ENCODE data around the gene KHDRBS1.
"Not testable (repeated sequence)": the region's sequence is repeated elsewhere in the genome, so short reads cannot be mapped to it uniquely, and the experiment has no call there.

KHDRBS1 gene

GRCh38 chr1:31991182-31991581, 22.5 kb upstream of the KHDRBS1 start:
- Mint-ChIP-seq H3K27ac (no peak overlapping the region), H3K27me3 (peaks cover 25% of the 10 kb centered on the region), H3K4me1 (peaks cover 38% of the 10 kb centered on the region), H3K9me3 (no peaks in the 10 kb centered on the region), H3K4me3 (no peak overlapping the region), H3K36me3 (no peaks in the 10 kb centered on the region)
- CTCF ChIA-PET: interaction anchor here (0.8 to 1.5 kb wide), 2 partner anchors 12 to 14 kb away, joined by 3 to 4 read pairs; no protein-coding TSS in a partner anchor
- no peak for DNase-seq

GRCh38 chr1:31995263-31995662, 18.4 kb upstream of the KHDRBS1 start:
- CTCF ChIA-PET: interaction anchor here (1.6 kb wide), 2 partner anchors 9 to 56 kb away, joined by 5 read pairs; no protein-coding TSS in a partner anchor
- H3K36me3 Mint-ChIP-seq: no peaks in the 10 kb centered on the region
- H3K27me3 Mint-ChIP-seq: peaks cover 21% of the 10 kb centered on the region
- H3K4me3 Mint-ChIP-seq: no peak overlapping the region
- H3K4me1 Mint-ChIP-seq: peaks cover 24% of the 10 kb centered on the region
- no peak overlapping the region for H3K27ac Mint-ChIP-seq
- no peaks in the 10 kb centered on the region for H3K9me3 Mint-ChIP-seq
- no peak for DNase-seq

- DNase-seq, H3K36me3 Mint-ChIP-seq, H3K27ac Mint-ChIP-seq, CTCF ChIA-PET, H3K9me3 Mint-ChIP-seq, H3K4me3 Mint-ChIP-seq: not testable (repeated sequence)
- Mint-ChIP-seq H3K27me3 (peaks cover 21% of the 10 kb centered on the region), H3K4me1 (peaks cover 16% of the 10 kb centered on the region)
These were observed 17.5 kb upstream of the KHDRBS1 start for GRCh38 chr1:31996121-31996520.

- Mint-ChIP-seq H3K36me3 (no peaks in the 10 kb centered on the region), H3K4me1 (peaks cover 13% of the 10 kb centered on the region), H3K27ac (no peak overlapping the region), H3K9me3 (no peaks in the 10 kb centered on the region), H3K27me3 (peaks cover 4% of the 10 kb centered on the region), H3K4me3 (no peak overlapping the region)
- CTCF ChIA-PET: interaction anchor here (0.6 to 4.1 kb wide), 2 partner anchors 38 to 253 kb away, joined by 4 to 34 read pairs; no protein-coding TSS in a partner anchor
- no peak for DNase-seq
These were observed 11.8 kb upstream of the KHDRBS1 start for GRCh38 chr1:32001863-32002262.

GRCh38 chr1:32002285-32002684, 11.4 kb upstream of the KHDRBS1 start:
- not testable (repeated sequence) for H3K27ac Mint-ChIP-seq, H3K9me3 Mint-ChIP-seq, H3K27me3 Mint-ChIP-seq, H3K36me3 Mint-ChIP-seq, H3K4me3 Mint-ChIP-seq, DNase-seq
- CTCF ChIA-PET: interaction anchor here (0.8 to 4.1 kb wide), 5 partner anchors 13 to 71 kb away, joined by 3 to 34 read pairs (median 9); partner anchors contain the start of gene TMEM39B
- H3K4me1 Mint-ChIP-seq: peaks cover 13% of the 10 kb centered on the region

- CTCF ChIA-PET: interaction anchor here (0.7 to 4.1 kb wide), 4 partner anchors 9 to 52 kb away, joined by 3 to 34 read pairs (median 3); no protein-coding TSS in a partner anchor
- Mint-ChIP-seq H3K36me3 (no peaks in the 10 kb centered on the region), H3K27me3 (peaks cover 10% of the 10 kb centered on the region), H3K9me3 (no peaks in the 10 kb centered on the region), H3K27ac (no peak overlapping the region), H3K4me1 (peaks cover 13% of the 10 kb centered on the region), H3K4me3 (no peak overlapping the region)
- no peak for DNase-seq
These were observed 8.1 kb upstream of the KHDRBS1 start for GRCh38 chr1:32005522-32005921.

GRCh38 chr1:32007591-32007940, 6.1 kb upstream of the KHDRBS1 start:
- H3K27me3 Mint-ChIP-seq: peaks cover 14% of the 10 kb centered on the region

GRCh38 chr1:32010246-32010645, 3.4 kb upstream of the KHDRBS1 start:
- H3K27me3 Mint-ChIP-seq: peaks cover 16% of the 10 kb centered on the region
- no peak overlapping the region for H3K4me3 Mint-ChIP-seq
- H3K4me1 Mint-ChIP-seq: peaks cover 20% of the 10 kb centered on the region
- H3K9me3 Mint-ChIP-seq: no peaks in the 10 kb centered on the region
- DNase-seq: no peak
- H3K27ac Mint-ChIP-seq: no peak overlapping the region
- CTCF ChIA-PET: interaction anchor here (1.1 kb wide), 1 partner anchor 45 kb away, joined by 4 read pairs; no protein-coding TSS in a partner anchor
- H3K36me3 Mint-ChIP-seq: peaks cover 7% of the 10 kb centered on the region

More at GRCh38 chr1:32007591-32007940, 6.1 kb upstream of the KHDRBS1 start:
- H3K9me3 Mint-ChIP-seq: no peaks in the 10 kb centered on the region
- H3K36me3 Mint-ChIP-seq: no peaks in the 10 kb centered on the region
- H3K4me1 Mint-ChIP-seq: peaks cover 18% of the 10 kb centered on the region
- CTCF ChIA-PET: interaction anchor here (1.2 kb wide), 1 partner anchor 292 kb away, joined by 3 read pairs; no protein-coding TSS in a partner anchor
- no peak overlapping the region for H3K4me3 Mint-ChIP-seq
- H3K27ac Mint-ChIP-seq: no peak overlapping the region
- no peak for DNase-seq

GRCh38 chr1:32012709-32013385, 821 bp upstream of the KHDRBS1 start:
- H3K27me3 Mint-ChIP-seq: peaks cover 9% of the 10 kb centered on the region
- peak overlapping the region; percentile 85 for H3K4me3 Mint-ChIP-seq
- no peaks in the 10 kb centered on the region for H3K9me3 Mint-ChIP-seq
- peak overlapping the region; percentile 92 for H3K27ac Mint-ChIP-seq
- H3K36me3 Mint-ChIP-seq: peaks cover 22% of the 10 kb centered on the region
- CTCF ChIA-PET: no interaction called here
- no peak for DNase-seq
- peaks cover 34% of the 10 kb centered on the region for H3K4me1 Mint-ChIP-seq

- peak; percentile 50 for DNase-seq
- Mint-ChIP-seq H3K27me3 (peaks cover 9% of the 10 kb centered on the region), H3K9me3 (no peaks in the 10 kb centered on the region), H3K36me3 (peaks cover 22% of the 10 kb centered on the region), H3K4me3 (peak overlapping the region; percentile 98), H3K4me1 (peaks cover 47% of the 10 kb centered on the region), H3K27ac (peak overlapping the region; percentile 95)
- CTCF ChIA-PET: interaction anchor here (0.6 to 0.9 kb wide), 2 partner anchors 9 to 27 kb away, joined by 3 read pairs; no protein-coding TSS in a partner anchor
These were observed 705 bp downstream of the KHDRBS1 start for GRCh38 chr1:32014199-32014947.

GRCh38 chr1:32014948-32015273, 1.2 kb downstream of the KHDRBS1 start:
- peaks cover 9% of the 10 kb centered on the region for H3K27me3 Mint-ChIP-seq
- H3K4me3 Mint-ChIP-seq: peak overlapping the region; percentile 98
- H3K4me1 Mint-ChIP-seq: peaks cover 52% of the 10 kb centered on the region
- peaks cover 22% of the 10 kb centered on the region for H3K36me3 Mint-ChIP-seq
- no peak for DNase-seq
- CTCF ChIA-PET: interaction anchor here (0.6 to 0.9 kb wide), 2 partner anchors 10 to 27 kb away, joined by 3 read pairs; no protein-coding TSS in a partner anchor
- H3K27ac Mint-ChIP-seq: peak overlapping the region; percentile 95
- no peaks in the 10 kb centered on the region for H3K9me3 Mint-ChIP-seq

- Mint-ChIP-seq H3K4me3 (peak overlapping the region; percentile 31), H3K36me3 (peaks cover 40% of the 10 kb centered on the region), H3K4me1 (peaks cover 63% of the 10 kb centered on the region), H3K27ac (peak overlapping the region; percentile 21), H3K9me3 (no peaks in the 10 kb centered on the region), H3K27me3 (no peaks in the 10 kb centered on the region)
- CTCF ChIA-PET: interaction anchor here (0.6 to 0.8 kb wide), 4 partner anchors 30 to 691 kb away, joined by 3 read pairs; no protein-coding TSS in a partner anchor
- DNase-seq: no peak
These were observed 6.7 kb downstream of the KHDRBS1 start for GRCh38 chr1:32020339-32020738.

- H3K4me1 Mint-ChIP-seq: peaks cover 54% of the 10 kb centered on the region
These were observed 7.9 kb downstream of the KHDRBS1 start for GRCh38 chr1:32021574-32022018.

GRCh38 chr1:32023351-32023750, 9.7 kb downstream of the KHDRBS1 start:
- Mint-ChIP-seq H3K4me3 (no peak overlapping the region), H3K4me1 (peaks cover 45% of the 10 kb centered on the region), H3K27me3 (no peaks in the 10 kb centered on the region), H3K36me3 (peaks cover 34% of the 10 kb centered on the region), H3K27ac (no peak overlapping the region), H3K9me3 (no peaks in the 10 kb centered on the region)
- no peak for DNase-seq
- CTCF ChIA-PET: interaction anchor here (1.1 kb wide), 1 partner anchor 20 kb away, joined by 3 read pairs; no protein-coding TSS in a partner anchor

More at GRCh38 chr1:32021574-32022018, 7.9 kb downstream of the KHDRBS1 start:
- H3K27me3 Mint-ChIP-seq, H3K9me3 Mint-ChIP-seq, H3K27ac Mint-ChIP-seq, CTCF ChIA-PET, H3K4me3 Mint-ChIP-seq, DNase-seq: not testable (repeated sequence)
- H3K36me3 Mint-ChIP-seq: peaks cover 33% of the 10 kb centered on the region
